MM.1S (cell line): ENCODE data around the gene RBMS3.

Experiments
- DNase-seq: peaks from one replicate; pipeline ENCODE4 v3.0.0-alpha.2; 2015
- H2AFZ ChIP-seq: fragments of 300-600 bp; sonication (generic); 2 replicates; pipeline ENCODE4 v1.6.0; 2016; ENCODE audit warnings: antibody characterized with exemption, low read length
- H3F3A ChIP-seq: fragments of 300-600 bp; sonication (generic); 2 replicates; pipeline ENCODE4 v1.6.1; 2016; ENCODE audit warnings: mild to moderate bottlenecking, antibody characterized with exemption, low read length, moderate library complexity, mixed read lengths; ENCODE audit not compliant: insufficient read depth
- H3K27ac ChIP-seq: fragments of 300-600 bp; sonication (generic); 2 replicates; pipeline ENCODE4 v1.5.1; 2016; ENCODE audit warnings: mild to moderate bottlenecking, low read length
- H3K27me3 ChIP-seq: fragments of 300-600 bp; sonication (generic); replicated peaks from 2 replicates; pipeline ENCODE4 v1.6.0; 2016; ENCODE audit warnings: low read length; ENCODE audit not compliant: insufficient read depth
- H3K36me3 ChIP-seq: fragments of 300-600 bp; sonication (generic); replicated peaks from 2 replicates; pipeline ENCODE4 v1.6.1; 2016; ENCODE audit warnings: mild to moderate bottlenecking, low read length, mixed read lengths; ENCODE audit not compliant: insufficient read depth
- H3K4me1 ChIP-seq: fragments of 300-600 bp; sonication (generic); 2 replicates; pipeline ENCODE4 v1.6.1; 2016; ENCODE audit warnings: low read length, mixed read lengths
- H3K4me2 ChIP-seq: fragments of 300-600 bp; sonication (generic); 2 replicates; pipeline ENCODE4 v1.6.0; 2016; ENCODE audit warnings: low read depth, low read length
- H3K4me3 ChIP-seq: fragments of 300-600 bp; sonication (generic); 2 replicates; pipeline ENCODE4 v1.5.1; 2016; ENCODE audit warnings: low read length, mixed read lengths
- H3K79me2 ChIP-seq: fragments of 300-600 bp; sonication (generic); 2 replicates; pipeline ENCODE4 v1.6.1; 2016; ENCODE audit warnings: mixed run types, low read length, mixed read lengths
- H3K9ac ChIP-seq: fragments of 300-600 bp; sonication (generic); 2 replicates; pipeline ENCODE4 v1.6.1; 2016; ENCODE audit warnings: low read length, mixed read lengths
- H3K9me2 ChIP-seq: fragments of 300-600 bp; sonication (generic); replicated peaks from 2 replicates; pipeline ENCODE4 v1.6.1; 2016; ENCODE audit warnings: mild to moderate bottlenecking, low read length, mixed read lengths; ENCODE audit not compliant: insufficient read depth
- H3K9me3 ChIP-seq: fragments of 300-600 bp; sonication (generic); replicated peaks from 2 replicates; pipeline ENCODE4 v1.6.1; 2016; ENCODE audit warnings: mild to moderate bottlenecking, low read length, mixed read lengths; ENCODE audit not compliant: insufficient read depth
- H4K20me1 ChIP-seq: fragments of 300-600 bp; sonication (generic); 2 replicates; pipeline ENCODE4 v1.6.1; 2016; ENCODE audit warnings: mild to moderate bottlenecking, low read length, moderate library complexity, mixed read lengths; ENCODE audit not compliant: insufficient read depth
- CTCF ChIP-seq: fragments of 300-600 bp; sonication (generic); IDR thresholded peaks from 2 replicates; pipeline ENCODE4 v1.5.1; 2016; ENCODE audit warnings: antibody characterized with exemption, low read length, mixed read lengths
- EZH2 ChIP-seq: fragments of 300-600 bp; sonication (generic); optimal IDR thresholded peaks from 2 replicates; pipeline ENCODE3; 2017; ENCODE audit warnings: low read depth, mild to moderate bottlenecking, antibody characterized with exemption, low read length, mixed read lengths
- EZH2phosphoT487 ChIP-seq: fragments of 300-600 bp; sonication (generic); IDR thresholded peaks from 2 replicates; pipeline ENCODE4 v1.6.1; 2018; ENCODE audit warnings: antibody characterized with exemption, low read length

Gene RBMS3

DNA sequence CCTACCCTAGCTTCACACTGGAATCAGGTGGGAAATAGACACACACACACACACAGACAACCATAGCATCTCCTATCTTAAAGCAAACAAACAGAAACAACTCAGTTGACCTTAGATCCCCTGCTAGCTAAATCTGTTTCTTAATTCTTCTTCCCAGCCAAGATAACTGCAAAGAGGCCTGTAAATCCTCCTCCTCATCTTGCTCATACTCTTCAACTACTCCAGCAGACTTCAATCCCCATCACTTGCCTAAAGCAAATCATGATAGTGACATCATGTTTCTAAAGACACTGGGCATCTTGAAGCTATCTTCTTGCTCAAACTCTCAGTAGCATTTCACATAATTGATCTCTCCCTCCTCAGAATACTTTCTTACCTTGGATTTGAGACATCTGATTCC is 303.0 kb downstream of the RBMS3 start:
- H3F3A ChIP-seq, result no peaks in the 10 kb centered on the region
- no peaks in the 10 kb centered on the region for H3K4me1 ChIP-seq
- TF ChIP-seq EZH2, result no peak
- no peak for TF ChIP-seq CTCF

DNA sequence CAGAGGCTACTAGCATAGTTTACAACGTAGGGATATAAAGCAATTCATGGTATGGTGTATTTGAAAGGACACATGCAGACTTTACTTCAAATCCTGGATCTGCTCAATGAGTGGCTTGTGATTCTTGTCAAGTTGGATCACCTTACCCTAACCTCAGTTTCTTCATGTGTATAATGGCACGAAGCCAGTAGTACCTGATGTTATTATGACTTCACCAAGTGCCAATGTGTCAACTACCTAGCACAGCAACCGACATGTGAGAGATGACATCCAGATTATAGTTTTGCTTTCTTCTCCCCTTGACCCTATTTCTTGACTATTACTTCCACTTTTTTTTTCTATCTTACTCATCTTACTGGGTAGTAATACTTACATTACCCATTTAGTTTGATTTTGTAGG is 304.5 kb downstream of the RBMS3 start:
- no peak overlapping the region for H3K27ac ChIP-seq
- TF ChIP-seq EZH2phosphoT487 (no peak), EZH2 (no peak), CTCF (no peak)
- H3K4me2 ChIP-seq, result no peak overlapping the region
- no peaks in the 10 kb centered on the region for H3K9me2 ChIP-seq
- H3K27me3 ChIP-seq, result no peaks in the 10 kb centered on the region
- H2AFZ ChIP-seq, result no peak overlapping the region
- no peak overlapping the region for H3K4me3 ChIP-seq
- no peaks in the 10 kb centered on the region for H3K79me2 ChIP-seq
- H3K9ac ChIP-seq, result no peak overlapping the region
- no peaks in the 10 kb centered on the region for H3K4me1 ChIP-seq
- H4K20me1 ChIP-seq, result no peaks in the 10 kb centered on the region
- no peaks in the 10 kb centered on the region for H3F3A ChIP-seq
- no peaks in the 10 kb centered on the region for H3K36me3 ChIP-seq
- H3K9me3 ChIP-seq, result no peaks in the 10 kb centered on the region
- DNase-seq, result no peak

More for the DNA sequence above, 303.0 kb downstream of the RBMS3 start:
- Histone ChIP-seq H3K9me3 (no peaks in the 10 kb centered on the region), H3K4me2 (no peak overlapping the region), H4K20me1 (no peaks in the 10 kb centered on the region), H3K27ac (no peak overlapping the region), H3K27me3 (no peaks in the 10 kb centered on the region), H3K36me3 (no peaks in the 10 kb centered on the region), H2AFZ (no peak overlapping the region), H3K79me2 (no peaks in the 10 kb centered on the region), H3K9me2 (no peaks in the 10 kb centered on the region), H3K9ac (no peak overlapping the region), H3K4me3 (no peak overlapping the region)
- no peak for DNase-seq

GRCh38 chr3:29587340-29587739 is 306.5 kb downstream of the RBMS3 start:
- H4K20me1 ChIP-seq, result no peaks in the 10 kb centered on the region
- H3K9me2 ChIP-seq, result no peaks in the 10 kb centered on the region
- no peak overlapping the region for H3K9ac ChIP-seq
- H2AFZ ChIP-seq, result no peak overlapping the region
- H3K4me1 ChIP-seq, result no peaks in the 10 kb centered on the region
- H3K9me3 ChIP-seq, result no peaks in the 10 kb centered on the region
- no peaks in the 10 kb centered on the region for H3K36me3 ChIP-seq
- no peak overlapping the region for H3K4me2 ChIP-seq
- no peak overlapping the region for H3K27ac ChIP-seq
- TF ChIP-seq EZH2phosphoT487 (no peak), CTCF (no peak), EZH2 (no peak)
- DNase-seq, result no peak
- H3K79me2 ChIP-seq, result no peaks in the 10 kb centered on the region
- no peaks in the 10 kb centered on the region for H3F3A ChIP-seq
- no peak overlapping the region for H3K4me3 ChIP-seq
- no peaks in the 10 kb centered on the region for H3K27me3 ChIP-seq
